WERI-Rb-1 (cell line): ENCODE measurements around the gene PGP.

ENCODE experiments used
- DNase-seq: peaks from one replicate; pipeline ENCODE4 v3.0.0-alpha.2; 2020
- H3K27ac ChIP-seq: fragments of 250-450 bp; sonication (Bioruptor Pico); 2 replicates; pipeline ENCODE4 v1.5.1; 2020; ENCODE audit warnings: mild to moderate bottlenecking, moderate library complexity
- H3K27me3 ChIP-seq: fragments of 250-450 bp; sonication (Bioruptor Pico); 2 replicates; pipeline ENCODE4 v1.5.1; 2021; ENCODE audit warnings: mild to moderate bottlenecking, low read depth, moderate library complexity; ENCODE audit not compliant: insufficient read depth, severe bottlenecking
- H3K36me3 ChIP-seq: fragments of 250-450 bp; sonication (Bioruptor Pico); 2 replicates; pipeline ENCODE4 v1.5.1; 2020; ENCODE audit warnings: mild to moderate bottlenecking, moderate library complexity
- H3K4me3 ChIP-seq: 2 replicates; pipeline ENCODE4 v1.5.1; 2011; ENCODE audit warnings: low read depth, mild to moderate bottlenecking, control low read depth, low read length
- H3K9me3 ChIP-seq: fragments of 250-450 bp; sonication (Bioruptor Pico); 2 replicates; pipeline ENCODE4 v1.5.1; 2021; ENCODE audit warnings: mild to moderate bottlenecking, moderate library complexity; ENCODE audit not compliant: severe bottlenecking
- CTCF ChIP-seq: IDR thresholded peaks from 2 replicates; pipeline ENCODE4 v1.5.1; 2011; ENCODE audit warnings: low read depth, mild to moderate bottlenecking, control low read depth, inconsistent platforms, low read length

Gene PGP

GRCh38 chr16:2238150-2238837, 23.7 kb upstream of the PGP start:
- no peak for DNase-seq

GRCh38 chr16:2237493-2238149, 23.0 kb upstream of the PGP start:
- H3K36me3 ChIP-seq, result peaks cover 95% of the 10 kb centered on the region
- no peak overlapping the region for H3K4me3 ChIP-seq
- no peaks in the 10 kb centered on the region for H3K27me3 ChIP-seq
- DNase-seq, result no peak
- H3K27ac ChIP-seq, result no peak overlapping the region; the same call in 1 of the 2 replicates
- TF ChIP-seq CTCF, result no peak
- H3K9me3 ChIP-seq, result no peaks in the 10 kb centered on the region

More at GRCh38 chr16:2238150-2238837, 23.7 kb upstream of the PGP start:
- no peak for TF ChIP-seq CTCF
- Histone ChIP-seq H3K4me3 (no peak overlapping the region), H3K27ac (peak overlapping the region; percentile 25), H3K9me3 (no peaks in the 10 kb centered on the region), H3K36me3 (peaks cover 95% of the 10 kb centered on the region), H3K27me3 (no peaks in the 10 kb centered on the region)

- peaks cover 95% of the 10 kb centered on the region for H3K36me3 ChIP-seq
- DNase-seq, result no peak
- no peaks in the 10 kb centered on the region for H3K27me3 ChIP-seq
- no peak overlapping the region for H3K27ac ChIP-seq
- no peak for TF ChIP-seq CTCF
- no peaks in the 10 kb centered on the region for H3K9me3 ChIP-seq
- no peak overlapping the region for H3K4me3 ChIP-seq
Measured at GRCh38 chr16:2237102-2237482, 22.5 kb upstream of the PGP start.

DNA sequence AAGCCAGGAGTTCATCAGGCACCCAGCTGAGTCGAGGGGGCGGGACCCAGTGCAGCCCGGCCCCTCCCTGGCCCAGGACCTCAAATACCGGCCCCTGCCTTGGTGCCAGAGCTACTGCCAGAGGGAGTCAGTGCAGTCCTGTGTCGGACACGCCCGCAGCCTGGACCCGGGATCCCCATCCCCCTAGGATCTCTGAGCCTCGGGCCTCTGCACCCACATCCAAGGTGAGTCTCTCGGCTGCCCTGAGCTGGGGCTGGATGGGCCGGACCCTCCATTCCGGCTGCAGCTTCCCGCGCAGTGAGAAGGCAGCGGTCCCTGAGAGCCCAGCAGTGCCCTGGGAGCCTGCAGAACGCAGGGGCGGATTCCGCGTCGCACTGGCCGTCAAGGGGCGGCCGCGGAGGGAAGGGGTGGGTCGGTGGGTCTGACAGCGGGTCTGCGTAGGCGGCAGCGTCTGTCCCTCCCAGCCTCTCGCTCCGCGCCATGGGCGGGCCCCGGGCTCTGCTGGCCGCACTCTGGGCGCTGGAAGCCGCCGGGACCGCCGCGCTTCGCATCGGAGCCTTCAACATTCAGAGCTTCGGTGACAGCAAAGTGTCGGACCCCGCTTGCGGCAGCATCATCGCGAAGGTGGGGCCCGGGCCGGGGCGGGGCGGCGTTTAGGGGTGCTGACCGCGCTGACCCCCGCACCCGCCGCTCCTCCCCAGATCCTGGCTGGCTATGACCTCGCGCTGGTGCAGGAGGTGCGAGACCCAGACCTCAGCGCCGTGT, 21.9 kb upstream of the PGP start, which contains the start of gene DNASE1L2:
DNASE1L2 (plus strand) TSS at position 108 of the 765 bp plus-strand sequence; CDS start at position 481, 373 bp downstream.
- no peaks in the 10 kb centered on the region for H3K27me3 ChIP-seq
- no peak for TF ChIP-seq CTCF
- H3K27ac ChIP-seq, result peak within 1 kb of the TSS; percentile 48
- H3K36me3 ChIP-seq, result peaks cover 95% of the 10 kb centered on the region
- no peak for DNase-seq
- H3K4me3 ChIP-seq, result no peak within 1 kb of the TSS
- no peaks in the 10 kb centered on the region for H3K9me3 ChIP-seq

GRCh38 chr16:2235695-2236336, 21.2 kb upstream of the PGP start:
- no peak overlapping the region for H3K4me3 ChIP-seq
- peak overlapping the region; percentile 48 for H3K27ac ChIP-seq
- DNase-seq, result no peak
- H3K36me3 ChIP-seq, result peaks cover 95% of the 10 kb centered on the region
- no peaks in the 10 kb centered on the region for H3K9me3 ChIP-seq
- H3K27me3 ChIP-seq, result no peaks in the 10 kb centered on the region
- TF ChIP-seq CTCF, result no peak
